ENCODE results near the gene BTN2A1. TPM values are rescaled to one million over a fixed set of nuclear protein-coding genes. Genes with fewer than 3 reads are reported as not detected.
A peak's percentile ranks its signal among the peaks of the same experiment; 100 is the strongest.

The BTN2A1 gene
- total and polyA plus RNA-seq, 2 of the 13 experiments (the other 11 are each of a cell fraction or from before 2014, with no cell fraction given), result 16.4 to 30.4 TPM

- TF ChIP-seq ZNF33A (CRISPR knock-in tag; IDR thresholded peaks at IDR 0.05; ENCODE audit: borderline replicate concordance) (0 out of 2 replicates have a peak, but pooled peaks have one; percentile 77), ZNF687 (CRISPR knock-in tag; IDR thresholded peaks at IDR 0.05) (peak; percentile 42), ZFY (CRISPR knock-in tag; IDR thresholded peaks at IDR 0.05) (peak; percentile 50; the same call in 1 of the 2 replicates), PITX1 (CRISPR knock-in tag; IDR thresholded peaks at IDR 0.05) (peak; percentile 12; the same call in 1 of the 2 replicates), ZNF563 (CRISPR knock-in tag; IDR thresholded peaks at IDR 0.05) (peak; percentile 2; the same call in 1 of the 2 replicates), ZHX2 (IDR thresholded peaks at IDR 0.05; ENCODE audit: low read depth) (no peak), ZHX2 (CRISPR knock-in tag; IDR thresholded peaks at IDR 0.05; ENCODE audit: borderline replicate concordance) (no peak), TERF1 (CRISPR knock-in tag; IDR thresholded peaks at IDR 0.05) (no peak), ZNF230 (CRISPR knock-in tag; IDR thresholded peaks at IDR 0.05) (0 out of 2 replicates have a peak, but pooled peaks have one; percentile 15), FOXK2 (IDR thresholded peaks at IDR 0.05) (peak; percentile 37; the same call in 1 of the 2 replicates), ZFP82 (CRISPR knock-in tag; IDR thresholded peaks at IDR 0.05; ENCODE audit: borderline replicate concordance) (0 out of 2 replicates have a peak, but pooled peaks have one; percentile 43), ZNF33B (CRISPR knock-in tag; IDR thresholded peaks at IDR 0.05) (peak; percentile 32; the same call in 1 of the 2 replicates), KLF11 (CRISPR knock-in tag; IDR thresholded peaks at IDR 0.05) (peak; percentile 19; the same call in 1 of the 2 replicates)
- TF ChIP-seq, protein P1, sequence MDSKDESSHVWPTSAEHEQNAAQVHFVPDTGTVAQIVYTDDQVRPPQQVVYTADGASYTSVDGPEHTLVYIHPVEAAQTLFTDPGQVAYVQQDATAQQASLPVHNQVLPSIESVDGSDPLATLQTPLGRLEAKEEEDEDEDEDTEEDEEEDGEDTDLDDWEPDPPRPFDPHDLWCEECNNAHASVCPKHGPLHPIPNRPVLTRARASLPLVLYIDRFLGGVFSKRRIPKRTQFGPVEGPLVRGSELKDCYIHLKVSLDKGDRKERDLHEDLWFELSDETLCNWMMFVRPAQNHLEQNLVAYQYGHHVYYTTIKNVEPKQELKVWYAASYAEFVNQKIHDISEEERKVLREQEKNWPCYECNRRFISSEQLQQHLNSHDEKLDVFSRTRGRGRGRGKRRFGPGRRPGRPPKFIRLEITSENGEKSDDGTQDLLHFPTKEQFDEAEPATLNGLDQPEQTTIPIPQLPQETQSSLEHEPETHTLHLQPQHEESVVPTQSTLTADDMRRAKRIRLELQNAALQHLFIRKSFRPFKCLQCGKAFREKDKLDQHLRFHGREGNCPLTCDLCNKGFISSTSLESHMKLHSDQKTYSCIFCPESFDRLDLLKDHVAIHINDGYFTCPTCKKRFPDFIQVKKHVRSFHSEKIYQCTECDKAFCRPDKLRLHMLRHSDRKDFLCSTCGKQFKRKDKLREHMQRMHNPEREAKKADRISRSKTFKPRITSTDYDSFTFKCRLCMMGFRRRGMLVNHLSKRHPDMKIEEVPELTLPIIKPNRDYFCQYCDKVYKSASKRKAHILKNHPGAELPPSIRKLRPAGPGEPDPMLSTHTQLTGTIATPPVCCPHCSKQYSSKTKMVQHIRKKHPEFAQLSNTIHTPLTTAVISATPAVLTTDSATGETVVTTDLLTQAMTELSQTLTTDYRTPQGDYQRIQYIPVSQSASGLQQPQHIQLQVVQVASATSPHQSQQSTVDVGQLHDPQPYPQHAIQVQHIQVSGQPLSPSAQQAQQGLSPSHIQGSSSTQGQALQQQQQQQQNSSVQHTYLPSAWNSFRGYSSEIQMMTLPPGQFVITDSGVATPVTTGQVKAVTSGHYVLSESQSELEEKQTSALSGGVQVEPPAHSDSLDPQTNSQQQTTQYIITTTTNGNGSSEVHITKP (CRISPR knock-in tag; IDR thresholded peaks at IDR 0.05; ENCODE audit: low read depth), result 0 out of 2 replicates have a peak, but pooled peaks have one; percentile 25
These were observed 420 bp upstream of the BTN2A1 start (continued) for GRCh38 chr6:26457264-26457805.
